A549 (cell line): ENCODE data around the gene RPP25L. TPM values are rescaled to one million over a fixed set of nuclear protein-coding genes. Genes with fewer than 3 reads are reported as not detected.

Experiments used
- ATAC-seq, 2 experiments: fragments of 200-7000 bp in 1 of 2; fragments of >200 bp in 1 of 2; cut with Nextera tagmentation in 1 of 2; cut with Tn5 transposase in 1 of 2; 3 replicates each; pipeline versions ENCODE4 v1.8.0 to v1.9.1; 2018 to 2020; ENCODE audit warnings: mild to moderate bottlenecking in 1 of 2, moderate library complexity in 1 of 2
- CTCF ChIA-PET: fragments of 300-600 bp; sonication (Branson Sonifier 250); formaldehyde crosslinking; extraction: SDS; loops from one replicate; lab custom pipeline; 2021; ENCODE audit warnings: antibody characterized with exemption, inconsistent platforms; lab: Yijun Ruan, JAX
- POLR2A ChIA-PET: fragments of 350-600 bp; formaldehyde crosslinking; extraction: SDS; loops from one replicate; lab custom pipeline; 2021; ENCODE audit warnings: antibody characterized with exemption, inconsistent platforms; lab: Yijun Ruan, JAX
- DNase-seq, 2 experiments: peaks; one replicate each; pipeline versions ENCODE4 v3.0.0 to v3.0.0-alpha.2; 2011 to 2016; ENCODE audit warnings: low read depth in 1 of 2, low spot score in 1 of 2
- FAIRE-seq: peaks from 2 replicates; lab custom pipeline; 2011; peaks lifted over from hg19 to GRCh38; lab: Jason Lieb, UNC
- H3K27ac ChIP-seq, 2 experiments: fragments of >200 bp; sonication (Bioruptor Twin); formaldehyde crosslinking; 3 replicates each; pipeline ENCODE4 v1.5.1; 2016 to 2017
- H3K4me1 ChIP-seq: fragments of >200 bp; sonication (Bioruptor Twin); formaldehyde crosslinking; 3 replicates; pipeline ENCODE4 v1.6.1; 2016
- H3K4me2 ChIP-seq: fragments of >200 bp; sonication (Bioruptor Twin); formaldehyde crosslinking; 3 replicates; pipeline ENCODE4 v1.6.1; 2016
- H3K4me3 ChIP-seq: fragments of >200 bp; sonication (Bioruptor Twin); formaldehyde crosslinking; 3 replicates; pipeline ENCODE4 v1.5.1; 2016
- H3K9me3 ChIP-seq: fragments of >200 bp; sonication (Bioruptor Twin); formaldehyde crosslinking; 3 replicates; pipeline ENCODE4 v1.6.1; 2016
- ATOH8 ChIP-seq: fragments of 250-450 bp; sonication (Bioruptor Pico); IDR thresholded peaks from 2 replicates; pipeline ENCODE4 v1.5.0; 2020; ENCODE audit warnings: low read depth, mild to moderate bottlenecking, moderate library complexity
- BCL3 ChIP-seq: fragments of >200 bp; sonication (Bioruptor Twin); formaldehyde crosslinking; IDR thresholded peaks from 3 replicates; pipeline ENCODE4 v1.6.1; 2016
- CBX2 ChIP-seq: fragments of 200-600 bp; sonication (generic); IDR thresholded peaks from 2 replicates; pipeline ENCODE4 v1.6.1; 2016; ENCODE audit warnings: low read depth, mild to moderate bottlenecking, borderline replicate concordance
- CHD4 ChIP-seq: fragments of 200-600 bp; sonication (generic); IDR thresholded peaks from 2 replicates; pipeline ENCODE4 v1.6.1; 2016; ENCODE audit warnings: antibody characterized with exemption, mild to moderate bottlenecking, borderline replicate concordance
- EHF ChIP-seq: fragments of 250-450 bp; sonication (Bioruptor Pico); IDR thresholded peaks from 2 replicates; pipeline ENCODE4 v1.5.0; 2020; ENCODE audit warnings: mild to moderate bottlenecking
- ESRRA ChIP-seq: fragments of 150-350 bp; IDR thresholded peaks from 2 replicates; pipeline ENCODE4 v1.6.1; 2014; ENCODE audit warnings: mild to moderate bottlenecking, low read length, borderline replicate concordance
- FOSL2 ChIP-seq, 2 experiments: fragments of 450-650 bp in 1 of 2; fragments of >200 bp in 1 of 2; sonication (Bioruptor Twin) in 1 of 2; formaldehyde crosslinking; IDR thresholded peaks; 2 replicates each; pipeline versions ENCODE4 v1.5.0 to v1.6.1; 2016 to 2020; ENCODE audit warnings: mild to moderate bottlenecking in 1 of 2, moderate library complexity in 1 of 2
- FOXS1 ChIP-seq: fragments of 250-450 bp; sonication (Bioruptor Pico); IDR thresholded peaks from 2 replicates; pipeline ENCODE4 v1.5.0; 2020; ENCODE audit warnings: mild to moderate bottlenecking, moderate library complexity
- GATA3 ChIP-seq: IDR thresholded peaks from 2 replicates; pipeline ENCODE4 v1.6.1; 2012; ENCODE audit warnings: borderline replicate concordance
- HDAC2 ChIP-seq: fragments of 200-600 bp; sonication (generic); IDR thresholded peaks from 2 replicates; pipeline ENCODE4 v1.6.1; 2016
- HOXA7 ChIP-seq: fragments of 250-450 bp; sonication (Bioruptor Pico); IDR thresholded peaks from 2 replicates; pipeline ENCODE4 v1.5.0; 2020; ENCODE audit warnings: mild to moderate bottlenecking, moderate library complexity
- HOXB13 ChIP-seq: fragments of 250-450 bp; sonication (Bioruptor Pico); IDR thresholded peaks from 2 replicates; pipeline ENCODE4 v1.5.0; 2020; ENCODE audit warnings: low read depth, mild to moderate bottlenecking, moderate library complexity
- JUN ChIP-seq, 2 experiments: fragments of >200 bp; sonication (Bioruptor Twin); formaldehyde crosslinking; IDR thresholded peaks; 2 replicates in 1 of 2; 3 replicates in 1 of 2; pipeline ENCODE4 v1.6.1; 2016 to 2017
- JUNB ChIP-seq: fragments of >200 bp; sonication (Bioruptor Twin); formaldehyde crosslinking; IDR thresholded peaks from 2 replicates; pipeline ENCODE4 v1.6.1; 2016
- PBX3 ChIP-seq: IDR thresholded peaks from 2 replicates; pipeline ENCODE4 v1.6.1; 2012
- PHF8 ChIP-seq: fragments of 200-600 bp; sonication (generic); IDR thresholded peaks from 2 replicates; pipeline ENCODE4 v1.6.1; 2016; ENCODE audit warnings: low read depth, mild to moderate bottlenecking, antibody characterized with exemption, moderate library complexity, borderline replicate concordance
- RAD21 ChIP-seq, 2 experiments: fragments of >200 bp in 1 of 2; sonication (Bioruptor Twin) in 1 of 2; formaldehyde crosslinking in 1 of 2; IDR thresholded peaks in 1 of 2; conservative IDR thresholded peaks in 1 of 2; 2 replicates in 1 of 2; 3 replicates in 1 of 2; pipeline ENCODE4 v1.6.1; 2012 to 2018; ENCODE audit warnings: inconsistent platforms in 1 of 2
- RARB ChIP-seq: fragments of 250-450 bp; sonication (Bioruptor Pico); IDR thresholded peaks from 2 replicates; pipeline ENCODE4 v1.8.0; 2021; ENCODE audit warnings: mild to moderate bottlenecking, moderate library complexity
- RNF2 ChIP-seq: fragments of 200-600 bp; sonication (generic); IDR thresholded peaks from 2 replicates; pipeline ENCODE4 v1.6.1; 2016; ENCODE audit warnings: low read depth, mild to moderate bottlenecking, antibody characterized with exemption, moderate library complexity, borderline replicate concordance
- TP53 ChIP-seq: fragments of 250-450 bp; sonication (Bioruptor Pico); IDR thresholded peaks from 2 replicates; pipeline ENCODE4 v1.5.0; 2021; ENCODE audit warnings: mild to moderate bottlenecking, moderate library complexity
- ZC3H11A ChIP-seq: fragments of 450-650 bp; IDR thresholded peaks from 2 replicates; pipeline ENCODE4 v1.6.1; 2014; ENCODE audit warnings: antibody characterized with exemption, mild to moderate bottlenecking
- WGBS: methylation state at CpG from one replicate; pipeline ENCODE4 v1.1.6; 2017; ENCODE audit errors: missing lambda C conversion rate; 5-methylcytosine and 5-hydroxymethylcytosine counted together
- polyA plus RNA-seq, 4 experiments: library from polyadenylated mRNA; depleted of rRNA in 3 of 4; stranded (reverse); fragments of >200 nt; fragmentation: RNase III in 1 of 4; extraction: RNeasy Plus Mini Kit Qiagen cat#74134 plus additional on column Dnase treatment in 1 of 4; gene quantifications; 2 replicates in 3 of 4; 3 replicates in 1 of 4; pipeline ENCODE4 v1.2.3, GENCODE V29; 2011 to 2017
- TF ChIP-seq, protein P1 (sequence below): fragments of 450-650 bp; IDR thresholded peaks from 2 replicates; pipeline ENCODE4 v1.6.1; 2014; ENCODE audit warnings: antibody characterized with exemption
- TF ChIP-seq, protein P2 (sequence below): IDR thresholded peaks from 2 replicates; pipeline ENCODE4 v1.6.1; 2012
- TF ChIP-seq, protein P3 (sequence below): fragments of >200 bp; sonication (Bioruptor Twin); formaldehyde crosslinking; IDR thresholded peaks from 2 replicates; pipeline ENCODE4 v1.6.1; 2016
- TF ChIP-seq, protein P4 (sequence below): fragments of >200 bp; sonication (Bioruptor Twin); formaldehyde crosslinking; IDR thresholded peaks from 3 replicates; pipeline ENCODE4 v1.5.1; 2016

The RPP25L gene
- polyA plus RNA-seq, 2 of the 4 experiments (the other 2 are of a cell fraction) = 40.8 to 41.7 TPM

DNA sequence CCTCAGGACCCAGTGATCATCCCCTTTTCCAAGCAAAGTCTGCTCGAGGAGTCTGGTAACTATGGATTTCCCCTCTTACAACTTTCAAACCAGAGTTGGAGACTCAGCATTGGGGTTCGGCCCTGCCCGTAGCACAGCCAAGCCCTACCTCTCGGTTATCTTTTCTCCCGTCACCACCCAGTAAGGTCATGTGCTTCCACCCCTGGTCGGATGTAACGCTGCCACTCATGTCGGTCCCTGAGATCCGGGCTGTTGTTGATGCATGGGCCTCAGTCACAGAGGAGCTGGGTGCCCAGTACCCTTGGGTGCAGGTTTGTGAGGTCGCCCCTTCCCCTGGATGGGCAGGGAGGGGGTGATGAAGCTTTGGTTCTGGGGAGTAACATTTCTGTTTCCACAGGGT lies 35.8 kb upstream of the RPP25L start (continued):
- TF ChIP-seq JUN (IDR thresholded peaks at IDR 0.05) (no peak), RARB (CRISPR knock-in tag) (no peak), CHD4 (no peak)

DNA sequence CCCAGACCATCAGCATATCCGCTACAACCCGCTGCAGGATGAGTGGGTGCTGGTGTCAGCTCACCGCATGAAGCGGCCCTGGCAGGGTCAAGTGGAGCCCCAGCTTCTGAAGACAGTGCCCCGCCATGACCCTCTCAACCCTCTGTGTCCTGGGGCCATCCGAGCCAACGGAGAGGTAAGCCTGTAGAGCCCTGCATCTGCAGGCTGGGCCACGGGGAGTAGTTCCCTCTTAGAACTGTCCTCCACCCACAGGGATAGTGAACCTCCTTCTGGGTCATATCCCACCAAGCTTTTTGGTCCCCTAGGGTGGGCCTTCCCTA lies 35.1 kb upstream of the RPP25L start:
- 23% methylated on average over 8 of the region's 8 CpGs for WGBS
- POLR2A ChIA-PET = interaction anchor here (0.6 to 2.0 kb wide), 5 partner anchors 9 to 973 kb away, joined by 3 to 17 read pairs (median 4); partner anchors contain the start of genes DCTN3 and SIGMAR1

GRCh38 chr9:34646211-34647083 lies 34.5 kb upstream of the RPP25L start, which contains the start of gene GALT:
GALT (plus strand) TSS chr9:34646675; CDS start chr9:34646705, 30 bp downstream.
- 11% methylated on average over 21 of the region's 43 CpGs for WGBS
- ATAC-seq (peak; percentile 86 to 91), DNase-seq (peak; percentile 84 to 97), FAIRE-seq (no peak)
- ChIA-PET POLR2A (interaction anchor here (0.6 to 2.0 kb wide), 5 partner anchors 9 to 974 kb away, joined by 3 to 17 read pairs (median 4); partner anchors contain the start of genes DCTN3 and SIGMAR1), CTCF (interaction anchor here (0.7 to 22.6 kb wide), 20 partner anchors 9 to 113 kb away, joined by 3 to 288 read pairs (median 4); partner anchors contain the start of genes CCL27, DCTN3, RPP25L and SIGMAR1)
- Histone ChIP-seq H3K27ac (peak within 1 kb of the TSS; percentile 80 to 94), H3K9me3 (no peaks in the 10 kb centered on the region), H3K4me1 (peaks cover 32% of the 10 kb centered on the region), H3K4me2 (peak within 1 kb of the TSS; percentile 94), H3K4me3 (peak within 1 kb of the TSS; percentile 60)
- TF ChIP-seq TP53 (CRISPR knock-in tag) (no peak), RNF2 (no peak), BCL3 (peak; percentile 50; the same call in 1 of the 3 replicates), FOSL2 (IDR thresholded peaks at IDR 0.05) (no peak), FOSL2 (CRISPR knock-in tag; IDR thresholded peaks at IDR 0.05) (no peak), PHF8 (peak; percentile 55; the same call in 1 of the 2 replicates), ATOH8 (no peak), RAD21 (conservative IDR thresholded peaks at IDR 0.05 in 1 of 2, IDR thresholded peaks at IDR 0.05 in 1 of 2) (no peak), PBX3 (peak; percentile 70), EHF (CRISPR knock-in tag) (no peak), GATA3 (no peak), JUNB (no peak), ESRRA (no peak), HOXA7 (no peak), CBX2 (no peak), HOXB13 (CRISPR knock-in tag) (no peak), ZC3H11A (no peak), FOXS1 (CRISPR knock-in tag) (no peak)
- TF ChIP-seq, protein P1, sequence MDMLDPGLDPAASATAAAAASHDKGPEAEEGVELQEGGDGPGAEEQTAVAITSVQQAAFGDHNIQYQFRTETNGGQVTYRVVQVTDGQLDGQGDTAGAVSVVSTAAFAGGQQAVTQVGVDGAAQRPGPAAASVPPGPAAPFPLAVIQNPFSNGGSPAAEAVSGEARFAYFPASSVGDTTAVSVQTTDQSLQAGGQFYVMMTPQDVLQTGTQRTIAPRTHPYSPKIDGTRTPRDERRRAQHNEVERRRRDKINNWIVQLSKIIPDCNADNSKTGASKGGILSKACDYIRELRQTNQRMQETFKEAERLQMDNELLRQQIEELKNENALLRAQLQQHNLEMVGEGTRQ = peak; percentile 97
- TF ChIP-seq, protein P2, sequence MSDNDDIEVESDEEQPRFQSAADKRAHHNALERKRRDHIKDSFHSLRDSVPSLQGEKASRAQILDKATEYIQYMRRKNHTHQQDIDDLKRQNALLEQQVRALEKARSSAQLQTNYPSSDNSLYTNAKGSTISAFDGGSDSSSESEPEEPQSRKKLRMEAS = peak; percentile 90
- TF ChIP-seq, protein P3, sequence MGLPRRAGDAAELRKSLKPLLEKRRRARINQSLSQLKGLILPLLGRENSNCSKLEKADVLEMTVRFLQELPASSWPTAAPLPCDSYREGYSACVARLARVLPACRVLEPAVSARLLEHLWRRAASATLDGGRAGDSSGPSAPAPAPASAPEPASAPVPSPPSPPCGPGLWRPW = no peak
- TF ChIP-seq, protein P4, sequence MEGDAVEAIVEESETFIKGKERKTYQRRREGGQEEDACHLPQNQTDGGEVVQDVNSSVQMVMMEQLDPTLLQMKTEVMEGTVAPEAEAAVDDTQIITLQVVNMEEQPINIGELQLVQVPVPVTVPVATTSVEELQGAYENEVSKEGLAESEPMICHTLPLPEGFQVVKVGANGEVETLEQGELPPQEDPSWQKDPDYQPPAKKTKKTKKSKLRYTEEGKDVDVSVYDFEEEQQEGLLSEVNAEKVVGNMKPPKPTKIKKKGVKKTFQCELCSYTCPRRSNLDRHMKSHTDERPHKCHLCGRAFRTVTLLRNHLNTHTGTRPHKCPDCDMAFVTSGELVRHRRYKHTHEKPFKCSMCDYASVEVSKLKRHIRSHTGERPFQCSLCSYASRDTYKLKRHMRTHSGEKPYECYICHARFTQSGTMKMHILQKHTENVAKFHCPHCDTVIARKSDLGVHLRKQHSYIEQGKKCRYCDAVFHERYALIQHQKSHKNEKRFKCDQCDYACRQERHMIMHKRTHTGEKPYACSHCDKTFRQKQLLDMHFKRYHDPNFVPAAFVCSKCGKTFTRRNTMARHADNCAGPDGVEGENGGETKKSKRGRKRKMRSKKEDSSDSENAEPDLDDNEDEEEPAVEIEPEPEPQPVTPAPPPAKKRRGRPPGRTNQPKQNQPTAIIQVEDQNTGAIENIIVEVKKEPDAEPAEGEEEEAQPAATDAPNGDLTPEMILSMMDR = peak; percentile 58

More for the DNA sequence above, 35.1 kb upstream of the RPP25L start:
- peak; percentile 25 to 37; a peak in 5 of 6 replicates for ATAC-seq
- H3K9me3 ChIP-seq = no peaks in the 10 kb centered on the region
- H3K4me3 ChIP-seq = peak overlapping the region; percentile 60
- FAIRE-seq = no peak
- CTCF ChIA-PET = interaction anchor here (0.7 to 22.6 kb wide), 16 partner anchors 10 to 113 kb away, joined by 3 to 288 read pairs (median 4); partner anchors contain the start of genes CCL27, DCTN3, RPP25L and SIGMAR1
- no peak for DNase-seq
- no peak for TF ChIP-seq HDAC2
- H3K4me1 ChIP-seq = peaks cover 31% of the 10 kb centered on the region
- H3K4me2 ChIP-seq = peak overlapping the region; percentile 94
- H3K27ac ChIP-seq = peak overlapping the region; percentile 80 to 94
